HEK293 (cell line): Measurements from ENCODE around the gene CYP26B1.

ENCODE experiments used
- CTCF ChIA-PET: fragments of 350-600 bp; formaldehyde crosslinking; extraction: SDS; loops from one replicate; lab custom pipeline; 2021; ENCODE audit warnings: antibody characterized with exemption; lab: Yijun Ruan, JAX
- POLR2A ChIA-PET: fragments of 300-600 bp; formaldehyde crosslinking; extraction: SDS; loops from one replicate; lab custom pipeline; 2020; ENCODE audit warnings: antibody characterized with exemption, inconsistent platforms; lab: Yijun Ruan, JAX
- H3K27ac ChIP-seq: fragments of 200-500 bp; sonication (Bioruptor generic); 2 replicates; pipeline ENCODE4 v1.5.1; 2014; ENCODE audit warnings: low read depth, low read length, control low read depth, inconsistent platforms; ENCODE audit errors: extremely low read depth
- H3K36me3 ChIP-seq, 2 experiments: fragments of 200-500 bp in 1 of 2; sonication (Bioruptor generic) in 1 of 2; 1 replicate in 1 of 2; 2 replicates in 1 of 2; pipeline ENCODE4 v1.5.1; 2014 to 2017; ENCODE audit warnings: inconsistent platforms in 2 of 2, low read length in 2 of 2; ENCODE audit not compliant: control insufficient read depth in 2 of 2, insufficient read depth in 1 of 2
- H3K4me1 ChIP-seq: fragments of 200-500 bp; sonication (Bioruptor generic); 2 replicates; pipeline ENCODE4 v1.5.1; 2014; ENCODE audit warnings: mild to moderate bottlenecking, low read length, inconsistent platforms; ENCODE audit not compliant: control insufficient read depth, insufficient read depth
- H3K4me3 ChIP-seq: 2 replicates; pipeline ENCODE4 v1.5.1; 2011; ENCODE audit warnings: low read depth, mild to moderate bottlenecking, control low read depth, low read length, moderate library complexity
- H3K9me3 ChIP-seq: fragments of 200-500 bp; sonication (Bioruptor generic); 2 replicates; pipeline ENCODE4 v1.5.1; 2014; ENCODE audit warnings: low read depth, low read length, inconsistent platforms; ENCODE audit not compliant: control insufficient read depth, insufficient read depth
- EGR2 ChIP-seq: fragments of 450-650 bp; formaldehyde crosslinking; IDR thresholded peaks from 2 replicates; pipeline ENCODE4 v1.5.1; 2016; ENCODE audit warnings: low read depth, missing biosample characterization, missing genetic modification characterization
- KLF16 ChIP-seq: fragments of 450-650 bp; formaldehyde crosslinking; IDR thresholded peaks from 2 replicates; pipeline ENCODE4 v1.5.1; 2017; ENCODE audit warnings: missing biosample characterization, missing genetic modification characterization
- PRDM10 ChIP-seq: fragments of 450-650 bp; formaldehyde crosslinking; IDR thresholded peaks from 2 replicates; pipeline ENCODE4 v1.5.1; 2016; ENCODE audit warnings: missing biosample characterization, missing genetic modification characterization
- YY1 ChIP-seq: fragments of 450-650 bp; formaldehyde crosslinking; IDR thresholded peaks from 2 replicates; pipeline ENCODE4 v1.5.1; 2018; ENCODE audit warnings: missing biosample characterization, missing genetic modification characterization
- ZBTB10 ChIP-seq: fragments of 450-650 bp; formaldehyde crosslinking; IDR thresholded peaks from 2 replicates; pipeline ENCODE4 v1.5.1; 2016; ENCODE audit warnings: missing biosample characterization, missing genetic modification characterization
- ZBTB21 ChIP-seq: fragments of 450-650 bp; formaldehyde crosslinking; IDR thresholded peaks from 2 replicates; pipeline ENCODE4 v1.5.1; 2017; ENCODE audit warnings: missing biosample characterization, missing genetic modification characterization
- ZBTB7A ChIP-seq: fragments of 450-650 bp; formaldehyde crosslinking; IDR thresholded peaks from 2 replicates; pipeline ENCODE4 v1.5.1; 2016; ENCODE audit warnings: low read depth, missing biosample characterization, missing genetic modification characterization
- ZNF2 ChIP-seq: fragments of 450-650 bp; formaldehyde crosslinking; IDR thresholded peaks from 2 replicates; pipeline ENCODE4 v1.5.1; 2016; ENCODE audit warnings: missing biosample characterization, missing genetic modification characterization
- ZNF335 ChIP-seq: fragments of 450-650 bp; formaldehyde crosslinking; conservative IDR thresholded peaks from 2 replicates; pipeline ENCODE4 v1.5.1; 2016; ENCODE audit warnings: missing biosample characterization, missing genetic modification characterization
- ZNF48 ChIP-seq: fragments of 450-650 bp; formaldehyde crosslinking; IDR thresholded peaks from 2 replicates; pipeline ENCODE4 v1.5.1; 2016; ENCODE audit warnings: missing biosample characterization, missing genetic modification characterization
- ZNF596 ChIP-seq: fragments of 450-650 bp; IDR thresholded peaks from 2 replicates; pipeline ENCODE4 v1.5.0; 2018; ENCODE audit warnings: missing biosample characterization, mild to moderate bottlenecking, missing genetic modification characterization, moderate library complexity
- ZNF76 ChIP-seq: fragments of 450-650 bp; formaldehyde crosslinking; IDR thresholded peaks from 2 replicates; pipeline ENCODE4; 2016; ENCODE audit warnings: low read depth, missing biosample characterization, missing genetic modification characterization, borderline replicate concordance
- TF ChIP-seq, protein P1 (sequence below): fragments of 450-650 bp; formaldehyde crosslinking; IDR thresholded peaks from 2 replicates; pipeline ENCODE4 v1.5.1; 2016; ENCODE audit warnings: missing biosample characterization, missing genetic modification characterization
- TF ChIP-seq, protein P2 (sequence below): fragments of 450-650 bp; formaldehyde crosslinking; IDR thresholded peaks from 2 replicates; pipeline ENCODE4 v1.5.1; 2016; ENCODE audit warnings: missing biosample characterization, missing genetic modification characterization, borderline replicate concordance

CYP26B1 gene

DNA sequence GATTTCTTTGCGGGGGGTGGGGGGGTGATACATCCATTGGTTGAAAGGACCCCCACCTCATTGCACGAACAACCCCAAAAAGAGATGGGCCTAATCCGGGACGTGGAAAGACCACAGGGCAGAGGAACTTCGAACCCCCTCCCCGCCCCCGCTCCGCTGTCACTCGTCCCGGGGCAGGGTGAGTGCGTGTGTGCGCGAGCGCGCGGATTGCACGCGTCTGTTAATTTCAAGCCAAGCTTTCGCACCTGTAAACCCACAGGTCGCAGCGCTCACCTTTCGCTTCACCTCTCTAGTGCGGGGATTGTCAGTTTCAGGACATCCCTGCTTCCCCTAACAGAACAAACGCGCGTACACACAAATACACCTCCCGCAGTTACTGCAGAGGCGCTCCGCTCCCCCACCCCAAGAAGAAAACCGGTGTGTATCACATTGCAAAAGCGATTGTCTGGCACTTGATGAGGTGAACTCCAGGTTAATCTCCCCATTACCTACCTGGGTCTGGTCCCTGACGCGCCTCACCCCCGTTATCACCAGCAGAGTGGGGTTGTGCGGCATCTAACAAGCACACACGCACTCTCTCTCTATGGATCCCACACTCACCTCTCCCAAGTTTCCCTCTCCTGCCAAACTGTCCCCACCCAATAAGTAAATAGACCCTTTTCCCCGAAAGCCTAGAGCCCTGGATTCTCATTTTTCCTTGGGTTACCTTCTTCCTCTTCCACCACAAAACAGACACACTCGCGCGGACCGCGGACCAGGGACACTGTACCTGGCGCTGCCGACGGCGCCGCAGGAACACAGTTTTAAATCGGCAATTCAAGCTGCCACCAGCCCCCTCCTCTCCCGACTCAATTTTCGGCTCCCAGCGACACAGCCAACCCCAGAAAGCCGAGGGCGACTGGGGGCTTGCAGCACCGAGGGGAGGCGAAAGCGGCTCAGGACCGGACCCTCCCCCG lies 1.0 kb downstream of the CYP26B1 start (continued):
- TF ChIP-seq, protein P1, sequence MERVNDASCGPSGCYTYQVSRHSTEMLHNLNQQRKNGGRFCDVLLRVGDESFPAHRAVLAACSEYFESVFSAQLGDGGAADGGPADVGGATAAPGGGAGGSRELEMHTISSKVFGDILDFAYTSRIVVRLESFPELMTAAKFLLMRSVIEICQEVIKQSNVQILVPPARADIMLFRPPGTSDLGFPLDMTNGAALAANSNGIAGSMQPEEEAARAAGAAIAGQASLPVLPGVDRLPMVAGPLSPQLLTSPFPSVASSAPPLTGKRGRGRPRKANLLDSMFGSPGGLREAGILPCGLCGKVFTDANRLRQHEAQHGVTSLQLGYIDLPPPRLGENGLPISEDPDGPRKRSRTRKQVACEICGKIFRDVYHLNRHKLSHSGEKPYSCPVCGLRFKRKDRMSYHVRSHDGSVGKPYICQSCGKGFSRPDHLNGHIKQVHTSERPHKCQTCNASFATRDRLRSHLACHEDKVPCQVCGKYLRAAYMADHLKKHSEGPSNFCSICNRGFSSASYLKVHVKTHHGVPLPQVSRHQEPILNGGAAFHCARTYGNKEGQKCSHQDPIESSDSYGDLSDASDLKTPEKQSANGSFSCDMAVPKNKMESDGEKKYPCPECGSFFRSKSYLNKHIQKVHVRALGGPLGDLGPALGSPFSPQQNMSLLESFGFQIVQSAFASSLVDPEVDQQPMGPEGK = 0 out of 2 replicates have a peak, but pooled peaks have one; percentile 10
- TF ChIP-seq EGR2 (tag by site-specific recombination) = no peak
- TF ChIP-seq ZBTB21 (tag by site-specific recombination) = no peak
- TF ChIP-seq YY1 (tag by site-specific recombination) = no peak
- no peak for TF ChIP-seq ZNF2 (tag by site-specific recombination)
- TF ChIP-seq, protein P2, sequence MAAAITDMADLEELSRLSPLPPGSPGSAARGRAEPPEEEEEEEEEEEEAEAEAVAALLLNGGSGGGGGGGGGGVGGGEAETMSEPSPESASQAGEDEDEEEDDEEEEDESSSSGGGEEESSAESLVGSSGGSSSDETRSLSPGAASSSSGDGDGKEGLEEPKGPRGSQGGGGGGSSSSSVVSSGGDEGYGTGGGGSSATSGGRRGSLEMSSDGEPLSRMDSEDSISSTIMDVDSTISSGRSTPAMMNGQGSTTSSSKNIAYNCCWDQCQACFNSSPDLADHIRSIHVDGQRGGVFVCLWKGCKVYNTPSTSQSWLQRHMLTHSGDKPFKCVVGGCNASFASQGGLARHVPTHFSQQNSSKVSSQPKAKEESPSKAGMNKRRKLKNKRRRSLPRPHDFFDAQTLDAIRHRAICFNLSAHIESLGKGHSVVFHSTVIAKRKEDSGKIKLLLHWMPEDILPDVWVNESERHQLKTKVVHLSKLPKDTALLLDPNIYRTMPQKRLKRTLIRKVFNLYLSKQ = no peak
- TF ChIP-seq ZNF76 (tag by site-specific recombination) = 0 out of 2 replicates have a peak, but pooled peaks have one; percentile 17
- TF ChIP-seq ZNF596 (tag by site-specific recombination) = no peak
- peak; percentile 81 for TF ChIP-seq ZNF335
- TF ChIP-seq ZNF48 (tag by site-specific recombination) = no peak

DNA sequence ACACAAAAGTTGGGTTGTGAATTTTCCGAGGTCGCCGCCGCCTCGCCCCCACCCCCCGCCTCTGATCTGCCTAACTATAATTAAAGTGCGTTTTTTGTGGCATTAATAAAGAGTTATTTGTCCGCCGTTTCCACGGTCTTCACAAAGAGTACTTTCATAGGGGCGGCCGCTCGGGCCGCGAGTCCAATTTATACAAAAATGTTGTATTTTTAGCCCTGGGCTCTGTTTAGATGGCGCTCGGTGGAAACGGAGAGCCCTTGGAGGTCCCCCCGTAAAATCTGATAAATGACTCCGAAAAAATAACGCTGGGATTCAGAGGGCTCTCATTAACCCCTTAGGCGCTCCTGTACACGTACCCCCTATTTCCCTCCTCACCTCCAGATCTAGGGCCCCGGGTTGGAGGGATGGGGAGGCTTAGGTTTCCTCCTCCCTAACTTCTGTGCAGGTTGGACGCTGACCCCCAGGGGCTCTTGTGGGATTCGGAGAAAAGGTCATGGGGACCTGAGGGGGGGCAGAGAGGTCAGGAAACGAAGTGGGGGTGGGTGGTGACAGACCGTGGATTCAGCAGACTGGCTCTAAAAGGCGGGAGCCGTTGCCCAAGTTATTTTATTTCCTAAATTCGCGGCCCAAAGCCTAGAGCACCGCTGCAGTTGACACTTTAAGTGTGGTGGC lies 1.9 kb downstream of the CYP26B1 start:
- Histone ChIP-seq H3K36me3 (no peaks in the 10 kb centered on the region), H3K27ac (no peak overlapping the region; the same call in 1 of the 2 replicates), H3K9me3 (no peaks in the 10 kb centered on the region), H3K4me3 (peak overlapping the region; percentile 53), H3K4me1 (peaks cover 11% of the 10 kb centered on the region)
- CTCF ChIA-PET = interaction anchor here (0.6 to 1.0 kb wide), 2 partner anchors 11 to 356 kb away, joined by 3 read pairs; no protein-coding TSS in a partner anchor
- no peak for TF ChIP-seq ZBTB7A
- TF ChIP-seq ZBTB10 (tag by site-specific recombination) = 0 out of 2 replicates have a peak, but pooled peaks have one; percentile 37
- no peak for TF ChIP-seq ZNF596 (tag by site-specific recombination)
- no peak for TF ChIP-seq KLF16 (tag by site-specific recombination)
- TF ChIP-seq PRDM10 (tag by site-specific recombination) = peak; percentile 63; the same call in 1 of the 2 replicates
- POLR2A ChIA-PET = interaction anchor here (1.1 kb wide), 1 partner anchor 30 kb away, joined by 3 read pairs; no protein-coding TSS in a partner anchor
